Upper lobe of left lung (tissue), 4 donors: Measurements from ENCODE around the gene FAM53A.
A peak's percentile ranks its signal among the peaks of the same experiment; 100 is the strongest.

ENCODE experiments used
- EP300 ChIP-seq, 4 donors: sonication (generic); formaldehyde crosslinking; IDR thresholded peaks; one replicate each; pipeline ENCODE4 v1.5.1; 2017; ENCODE audit warnings: antibody characterized with exemption in 4 of 4, control low read depth in 2 of 4
- POLR2A ChIP-seq, 4 donors: fragments of 450-650 bp; IDR thresholded peaks; one replicate each; pipeline ENCODE4 v1.5.1; 2016 to 2017; ENCODE audit warnings: antibody characterized with exemption in 4 of 4, mild to moderate bottlenecking in 2 of 4
- POLR2AphosphoS5 ChIP-seq, 2 donors: sonication (generic); formaldehyde crosslinking; IDR thresholded peaks; one replicate each; pipeline ENCODE4 v1.5.1; 2017; ENCODE audit warnings: antibody characterized with exemption in 2 of 2
- TF ChIP-seq, protein P1 (sequence below), 6 experiments: fragments of 450-650 bp in 4 of 6; fragments of 200-600 bp in 2 of 6; sonication (generic) in 2 of 6; IDR thresholded peaks; one replicate each; pipeline ENCODE4 v1.5.1; 2016 to 2019; ENCODE audit warnings: antibody characterized with exemption in 6 of 6

GRCh38 chr4:1604706-1605205, 79.4 kb downstream of the FAM53A start:
- TF ChIP-seq POLR2AphosphoS5 (IDR thresholded peaks at IDR 0.05) (no peak), POLR2A (IDR thresholded peaks at IDR 0.05) (no peak), EP300 (IDR thresholded peaks at IDR 0.05) (no peak)
- TF ChIP-seq, protein P1, sequence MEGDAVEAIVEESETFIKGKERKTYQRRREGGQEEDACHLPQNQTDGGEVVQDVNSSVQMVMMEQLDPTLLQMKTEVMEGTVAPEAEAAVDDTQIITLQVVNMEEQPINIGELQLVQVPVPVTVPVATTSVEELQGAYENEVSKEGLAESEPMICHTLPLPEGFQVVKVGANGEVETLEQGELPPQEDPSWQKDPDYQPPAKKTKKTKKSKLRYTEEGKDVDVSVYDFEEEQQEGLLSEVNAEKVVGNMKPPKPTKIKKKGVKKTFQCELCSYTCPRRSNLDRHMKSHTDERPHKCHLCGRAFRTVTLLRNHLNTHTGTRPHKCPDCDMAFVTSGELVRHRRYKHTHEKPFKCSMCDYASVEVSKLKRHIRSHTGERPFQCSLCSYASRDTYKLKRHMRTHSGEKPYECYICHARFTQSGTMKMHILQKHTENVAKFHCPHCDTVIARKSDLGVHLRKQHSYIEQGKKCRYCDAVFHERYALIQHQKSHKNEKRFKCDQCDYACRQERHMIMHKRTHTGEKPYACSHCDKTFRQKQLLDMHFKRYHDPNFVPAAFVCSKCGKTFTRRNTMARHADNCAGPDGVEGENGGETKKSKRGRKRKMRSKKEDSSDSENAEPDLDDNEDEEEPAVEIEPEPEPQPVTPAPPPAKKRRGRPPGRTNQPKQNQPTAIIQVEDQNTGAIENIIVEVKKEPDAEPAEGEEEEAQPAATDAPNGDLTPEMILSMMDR (IDR thresholded peaks at IDR 0.05) = peak in 2 of 6 experiments; percentile 35 to 45
